GM18909 (cell line): ENCODE data around the gene FRAT2.

Experiments
- ATAC-seq: cut with Tn5 transposase; IDR thresholded peaks from one replicate; pipeline ENCODE4 v1.9.1; 2021; ENCODE audit warnings: mild to moderate bottlenecking; ENCODE audit not compliant: unreplicated experiment, poor library complexity

Gene FRAT2

GRCh38 chr10:97334370-97335175 lies at the start of gene FRAT2:
Gene FRAT2, minus strand, starts transcription at chr10:97334729. Its CDS starts 157 bp downstream, at chr10:97334572.
- ATAC-seq: peak; percentile 84

- no peak for ATAC-seq
Observed at GRCh38 chr10:97384156-97384555, 49.6 kb upstream of the FRAT2 start.

- ATAC-seq: no peak
Observed at GRCh38 chr10:97383159-97383558, 48.6 kb upstream of the FRAT2 start.

GRCh38 chr10:97381626-97382025 lies 47.1 kb upstream of the FRAT2 start:
- ATAC-seq: no peak

- ATAC-seq: no peak
Observed at GRCh38 chr10:97380516-97380915, 46.0 kb upstream of the FRAT2 start.

GRCh38 chr10:97378933-97379921 lies 44.7 kb upstream of the FRAT2 start:
- no peak for ATAC-seq

- ATAC-seq: no peak
Observed at GRCh38 chr10:97376413-97376812, 41.9 kb upstream of the FRAT2 start.

GRCh38 chr10:97373456-97373855 lies 38.9 kb upstream of the FRAT2 start:
- ATAC-seq: no peak

- ATAC-seq: no peak
Observed at GRCh38 chr10:97372233-97372875, 37.8 kb upstream of the FRAT2 start.

- no peak for ATAC-seq
Observed at GRCh38 chr10:97371696-97372095, 37.2 kb upstream of the FRAT2 start.

GRCh38 chr10:97367126-97367649 lies 32.7 kb upstream of the FRAT2 start:
- ATAC-seq: no peak

- ATAC-seq: no peak
Observed at GRCh38 chr10:97366572-97366971, 32.0 kb upstream of the FRAT2 start.

GRCh38 chr10:97365761-97366351 lies 31.3 kb upstream of the FRAT2 start:
- no peak for ATAC-seq

- no peak for ATAC-seq
Observed at GRCh38 chr10:97363071-97363470, 28.5 kb upstream of the FRAT2 start.

- ATAC-seq: no peak
Observed at GRCh38 chr10:97362310-97363033, 27.9 kb upstream of the FRAT2 start.

- ATAC-seq: no peak
Observed at GRCh38 chr10:97361537-97361901, 27.0 kb upstream of the FRAT2 start.

- ATAC-seq: no peak
Observed at GRCh38 chr10:97360705-97361536, 26.4 kb upstream of the FRAT2 start.

GRCh38 chr10:97358781-97359180 lies 24.3 kb upstream of the FRAT2 start:
- no peak for ATAC-seq

- ATAC-seq: no peak
Observed at GRCh38 chr10:97358349-97358748, 23.8 kb upstream of the FRAT2 start.
